ENCODE data around the gene CHRNB1. TPM values are rescaled to one million over a fixed set of nuclear protein-coding genes. Genes with fewer than 3 reads are reported as not detected.
"Not testable (repeated sequence)": the region's sequence is repeated elsewhere in the genome, so short reads cannot be mapped to it uniquely, and the experiment has no call there.

The CHRNB1 gene
- polyA plus RNA-seq, 1 donor (not counting 4 experiments of a cell fraction or from before 2014, with no cell fraction given): 22.0 TPM

GRCh38 chr17:7481842-7482741, 37.2 kb downstream of the CHRNB1 start:
- dilution Hi-C loops (cut with MboI; ENCODE audit: extremely low pct_ligation_motif_present, low sequenced_read_pairs); H3K36me3 ChIP-seq (ENCODE audit: control insufficient read depth in 2 of 2, extremely low read depth in 1 of 2, insufficient read depth in 2 of 2, low read length in 2 of 2); H3K4me2 ChIP-seq (ENCODE audit: control insufficient read depth, extremely low read depth, insufficient read depth, low read depth, low read length); H3K9ac ChIP-seq (ENCODE audit: control insufficient read depth, extremely low read depth, insufficient read depth, low read length); FAIRE-seq; H4K20me1 ChIP-seq (ENCODE audit: control insufficient read depth, extremely low read depth, insufficient read depth, low read length); H3K9me3 ChIP-seq (ENCODE audit: control insufficient read depth, low read depth, low read length); H2AFZ ChIP-seq (ENCODE audit: control insufficient read depth, low read length); DNase-seq (ENCODE audit: low read depth, low spot score); H3K9me1 ChIP-seq (ENCODE audit: control insufficient read depth, extremely low read depth, insufficient read depth, low read length); H3K4me3 ChIP-seq (ENCODE audit: control insufficient read depth in 2 of 3, extremely low read depth in 1 of 3, insufficient read depth in 2 of 3, low read depth in 1 of 3, low read length in 3 of 3); H3K27ac ChIP-seq (ENCODE audit: control insufficient read depth, insufficient read depth, low read length); H3K27me3 ChIP-seq (ENCODE audit: control insufficient read depth, extremely low read depth, insufficient read depth, low read length): not testable (repeated sequence)
- peaks cover 49% of the 10 kb centered on the region for H3K79me2 ChIP-seq (ENCODE audit: control insufficient read depth, insufficient read depth, low read length)
- peaks cover 34% of the 10 kb centered on the region for H3K4me1 ChIP-seq (ENCODE audit: control insufficient read depth, extremely low read depth, insufficient read depth, low read length)

- H2AFZ ChIP-seq (ENCODE audit: control insufficient read depth, low read length); dilution Hi-C loops (cut with MboI; ENCODE audit: extremely low pct_ligation_motif_present, low sequenced_read_pairs); H4K20me1 ChIP-seq (ENCODE audit: control insufficient read depth, extremely low read depth, insufficient read depth, low read length); FAIRE-seq; H3K4me3 ChIP-seq (ENCODE audit: control insufficient read depth in 2 of 3, extremely low read depth in 1 of 3, insufficient read depth in 2 of 3, low read depth in 1 of 3, low read length in 3 of 3); H3K9me3 ChIP-seq (ENCODE audit: control insufficient read depth, low read depth, low read length); H3K27ac ChIP-seq (ENCODE audit: control insufficient read depth, insufficient read depth, low read length); H3K27me3 ChIP-seq (ENCODE audit: control insufficient read depth, extremely low read depth, insufficient read depth, low read length); H3K36me3 ChIP-seq (ENCODE audit: control insufficient read depth in 2 of 2, extremely low read depth in 1 of 2, insufficient read depth in 2 of 2, low read length in 2 of 2); H3K9me1 ChIP-seq (ENCODE audit: control insufficient read depth, extremely low read depth, insufficient read depth, low read length); DNase-seq (ENCODE audit: low read depth, low spot score): not testable (repeated sequence)
- Histone ChIP-seq H3K79me2 (ENCODE audit: control insufficient read depth, insufficient read depth, low read length) (peaks cover 49% of the 10 kb centered on the region), H3K4me1 (ENCODE audit: control insufficient read depth, extremely low read depth, insufficient read depth, low read length) (peaks cover 32% of the 10 kb centered on the region), H3K4me2 (ENCODE audit: control insufficient read depth, extremely low read depth, insufficient read depth, low read depth, low read length) (peak overlapping the region; percentile 91), H3K9ac (ENCODE audit: control insufficient read depth, extremely low read depth, insufficient read depth, low read length) (peak overlapping the region; percentile 98)
These were observed 37.9 kb downstream of the CHRNB1 start for GRCh38 chr17:7482742-7483088.

GRCh38 chr17:7483255-7484066, 38.6 kb downstream of the CHRNB1 start:
- FAIRE-seq (peak; percentile 20), DNase-seq (ENCODE audit: low read depth, low spot score) (no peak)
- Histone ChIP-seq H3K9me1 (ENCODE audit: control insufficient read depth, extremely low read depth, insufficient read depth, low read length) (no peaks in the 10 kb centered on the region), H4K20me1 (ENCODE audit: control insufficient read depth, extremely low read depth, insufficient read depth, low read length) (peaks cover 5% of the 10 kb centered on the region), H3K79me2 (ENCODE audit: control insufficient read depth, insufficient read depth, low read length) (peaks cover 49% of the 10 kb centered on the region), H2AFZ (ENCODE audit: control insufficient read depth, low read length) (peak overlapping the region; percentile 93), H3K36me3 (ENCODE audit: control insufficient read depth in 2 of 2, extremely low read depth in 1 of 2, insufficient read depth in 2 of 2, low read length in 2 of 2) (peaks cover 0 to 1% of the 10 kb centered on the region in 2 experiments), H3K27me3 (ENCODE audit: control insufficient read depth, extremely low read depth, insufficient read depth, low read length) (no peaks in the 10 kb centered on the region), H3K27ac (ENCODE audit: control insufficient read depth, insufficient read depth, low read length) (peak overlapping the region; percentile 98), H3K9ac (ENCODE audit: control insufficient read depth, extremely low read depth, insufficient read depth, low read length) (peak overlapping the region; percentile 98), H3K4me2 (ENCODE audit: control insufficient read depth, extremely low read depth, insufficient read depth, low read depth, low read length) (peak overlapping the region; percentile 91), H3K4me1 (ENCODE audit: control insufficient read depth, extremely low read depth, insufficient read depth, low read length) (peaks cover 28% of the 10 kb centered on the region), H3K4me3 (ENCODE audit: control insufficient read depth in 2 of 3, extremely low read depth in 1 of 3, insufficient read depth in 2 of 3, low read depth in 1 of 3, low read length in 3 of 3) (peak overlapping the region; percentile 77 to 91 (median 90)), H3K9me3 (ENCODE audit: control insufficient read depth, low read depth, low read length) (no peaks in the 10 kb centered on the region)
- TF ChIP-seq EZH2 (IDR thresholded peaks at IDR 0.05; ENCODE audit: low read length) (no peak), CTCF (optimal IDR thresholded peaks at IDR 0.05 in 1 of 3, IDR thresholded peaks at IDR 0.05 in 1 of 3, conservative IDR thresholded peaks at IDR 0.05 in 1 of 3; ENCODE audit: extremely low read depth in 1 of 3, insufficient read depth in 2 of 3, low read length in 3 of 3) (peak in 1 of 3 experiments; percentile 25)
- dilution Hi-C loops (cut with MboI; ENCODE audit: extremely low pct_ligation_motif_present, low sequenced_read_pairs): no loop called here
